Lower leg skin (tissue), 4 donors: ENCODE measurements around the gene SUPT16H. TPM values are rescaled to one million over a fixed set of nuclear protein-coding genes. Genes with fewer than 3 reads are reported as not detected.
"Not testable (repeated sequence)": the region's sequence is repeated elsewhere in the genome, so short reads cannot be mapped to it uniquely, and the experiment has no call there.

Experiments
- DNase-seq, 2 donors: peaks; one replicate each; pipeline ENCODE4 v3.0.0-alpha.2; 2019; ENCODE audit warnings: low spot score in 2 of 2
- H3K4me3 ChIP-seq: fragments of 200-600 bp; sonication (generic); 2 replicates; pipeline ENCODE4 v1.5.1; 2017; ENCODE audit warnings: mild to moderate bottlenecking, low read depth; ENCODE audit not compliant: poor library complexity, severe bottlenecking
- POLR2A ChIP-seq, 2 donors: fragments of 450-650 bp; IDR thresholded peaks; one replicate each; pipeline ENCODE4 v1.6.1; 2016 to 2017; ENCODE audit warnings: antibody characterized with exemption in 2 of 2, mild to moderate bottlenecking in 1 of 2, moderate library complexity in 1 of 2
- WGBS, 2 donors: methylation state at CpG; one replicate each; pipeline ENCODE4 v1.1.5; 2018; 5-methylcytosine and 5-hydroxymethylcytosine counted together
- intact Hi-C: fragments of 100-400 bp; cut with DNase I; formaldehyde crosslinking; loops from one replicate; pipeline ENCODE4 v1.15.0; 2023; ENCODE audit warnings: low total_unique reads
- total RNA-seq, 4 donors: library from RNA; depleted of rRNA; stranded (reverse); fragments of >200 nt; gene quantifications; one replicate each; pipeline ENCODE4 v1.1.0, GENCODE V29; 2016
- TF ChIP-seq, protein P1 (sequence below), 3 donors: fragments of 450-650 bp; IDR thresholded peaks; one replicate each; pipeline ENCODE4 v1.5.1; 2016; ENCODE audit warnings: antibody characterized with exemption in 3 of 3, mild to moderate bottlenecking in 3 of 3, moderate library complexity in 2 of 3

The SUPT16H gene
- total RNA-seq, 4 donors from 2014 or later: 35.7 to 50.3 (median 45.8) TPM

DNA sequence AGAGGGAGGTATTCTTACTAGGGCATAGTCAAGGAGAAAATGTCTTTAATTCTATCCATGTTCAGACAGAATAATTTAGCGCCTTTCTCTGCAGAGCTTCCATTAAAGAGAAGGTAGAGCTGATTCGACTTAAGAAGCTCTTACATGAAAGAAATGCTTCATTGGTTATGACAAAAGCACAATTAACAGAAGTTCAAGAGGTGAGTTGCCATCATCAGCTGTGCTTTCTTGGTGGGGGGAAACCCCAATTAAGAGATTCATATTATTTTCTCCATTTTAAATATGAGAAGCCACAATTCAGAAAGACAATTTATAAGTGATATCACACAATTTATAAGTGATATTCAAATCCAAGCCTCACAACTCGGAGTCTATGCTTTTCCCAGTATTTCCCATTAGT lies 76.2 kb downstream of the SUPT16H start:
- 78 to 84% methylated on average over 3 of the region's 3 CpGs for WGBS, 2 donors
- no peak for TF ChIP-seq POLR2A (IDR thresholded peaks at IDR 0.05)

DNA sequence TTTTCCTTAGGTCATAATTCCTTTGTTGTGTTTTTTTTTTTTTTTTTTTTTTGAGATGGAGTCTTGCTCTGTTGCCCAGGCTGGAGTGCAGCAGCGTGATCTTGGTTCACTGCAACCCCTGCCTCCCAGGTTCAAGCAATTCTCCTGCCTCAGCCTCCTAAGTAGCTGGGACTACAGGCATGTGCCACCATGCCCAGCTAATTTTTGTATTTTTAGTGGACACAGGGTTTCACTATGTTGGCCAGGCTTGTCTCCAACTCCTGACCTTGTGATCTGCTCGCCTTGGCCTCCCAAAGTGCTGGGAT lies 81.0 kb downstream of the SUPT16H start:
- intact Hi-C loops, H3K4me3 ChIP-seq, DNase-seq: not testable (repeated sequence)
- WGBS, 2 donors: 89 to 92% methylated on average over 2 of the region's 2 CpGs

More for the DNA sequence above, 76.2 kb downstream of the SUPT16H start:
- intact Hi-C loops: no loop called here
- DNase-seq: no peak
- H3K4me3 ChIP-seq: no peak overlapping the region

DNA sequence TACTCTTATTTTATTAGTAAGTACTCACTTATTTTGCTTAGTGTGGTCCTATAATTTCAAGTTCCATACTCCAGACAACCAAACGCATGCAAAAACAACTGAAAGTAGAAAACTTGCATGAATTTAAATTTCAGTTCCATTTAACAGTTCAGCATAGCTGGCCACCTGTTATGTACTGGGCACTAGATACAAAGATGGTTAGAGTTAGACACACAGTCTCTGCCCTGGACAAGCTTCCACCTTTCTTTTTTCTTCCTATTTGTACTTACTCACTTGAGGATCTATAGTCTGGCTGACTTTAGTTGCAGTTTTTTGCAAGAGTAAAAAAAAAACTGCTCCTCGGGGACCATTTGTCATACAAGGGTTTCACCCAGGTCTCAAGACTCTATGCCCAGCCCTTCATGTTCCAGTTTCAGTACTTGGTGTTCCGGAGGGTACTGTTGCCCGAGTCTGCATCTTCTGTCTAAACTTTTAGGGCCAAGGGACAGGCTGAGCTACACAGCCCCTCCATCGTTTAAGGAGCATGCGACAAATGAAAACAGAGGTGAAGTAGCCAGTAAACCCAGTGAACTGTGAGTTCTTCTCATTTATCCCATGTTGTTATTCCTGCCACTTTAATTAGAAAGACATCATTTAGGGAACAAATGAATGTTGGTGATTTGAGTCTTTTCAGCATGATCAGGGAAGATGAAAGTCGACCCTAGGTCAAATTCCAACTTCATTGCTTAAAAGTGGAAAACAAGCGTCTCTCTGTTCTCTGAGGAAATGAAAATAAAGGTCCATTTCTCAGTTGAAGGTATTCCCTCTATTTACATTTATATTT lies 81.6 kb downstream of the SUPT16H start:
- TF ChIP-seq POLR2A (IDR thresholded peaks at IDR 0.05): no peak
- TF ChIP-seq, protein P1, sequence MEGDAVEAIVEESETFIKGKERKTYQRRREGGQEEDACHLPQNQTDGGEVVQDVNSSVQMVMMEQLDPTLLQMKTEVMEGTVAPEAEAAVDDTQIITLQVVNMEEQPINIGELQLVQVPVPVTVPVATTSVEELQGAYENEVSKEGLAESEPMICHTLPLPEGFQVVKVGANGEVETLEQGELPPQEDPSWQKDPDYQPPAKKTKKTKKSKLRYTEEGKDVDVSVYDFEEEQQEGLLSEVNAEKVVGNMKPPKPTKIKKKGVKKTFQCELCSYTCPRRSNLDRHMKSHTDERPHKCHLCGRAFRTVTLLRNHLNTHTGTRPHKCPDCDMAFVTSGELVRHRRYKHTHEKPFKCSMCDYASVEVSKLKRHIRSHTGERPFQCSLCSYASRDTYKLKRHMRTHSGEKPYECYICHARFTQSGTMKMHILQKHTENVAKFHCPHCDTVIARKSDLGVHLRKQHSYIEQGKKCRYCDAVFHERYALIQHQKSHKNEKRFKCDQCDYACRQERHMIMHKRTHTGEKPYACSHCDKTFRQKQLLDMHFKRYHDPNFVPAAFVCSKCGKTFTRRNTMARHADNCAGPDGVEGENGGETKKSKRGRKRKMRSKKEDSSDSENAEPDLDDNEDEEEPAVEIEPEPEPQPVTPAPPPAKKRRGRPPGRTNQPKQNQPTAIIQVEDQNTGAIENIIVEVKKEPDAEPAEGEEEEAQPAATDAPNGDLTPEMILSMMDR (IDR thresholded peaks at IDR 0.05): no peak
- WGBS, 2 donors: 77 to 79% methylated on average over 8 of the region's 8 CpGs
- DNase-seq: no peak
- no peak overlapping the region for H3K4me3 ChIP-seq
- intact Hi-C loops: no loop called here

Other genes with a start within 250 kb of the SUPT16H start
- gene OR5AU1, start 228.0 kb downstream of the SUPT16H start, total RNA-seq: under 1 TPM in 1 of 4 donors, not detected in 3; 0.17 TPM
- gene HNRNPC, start 114.6 kb downstream of the SUPT16H start, total RNA-seq: 100 to 1,000 TPM; 312 to 425 (median 376) TPM
- 1 to 10 TPM in 1 of 4 donors, under 1 TPM in 1, not detected in 2; 0.21 to 2.6 TPM for gene RPGRIP1, start 103.9 kb downstream of the SUPT16H start, total RNA-seq
- 10 to 100 TPM; 78.4 to 98.6 (median 97.0) TPM for gene CHD8, start 72.1 kb upstream of the SUPT16H start, total RNA-seq
- gene RAB2B, start 92.9 kb upstream of the SUPT16H start, total RNA-seq: 10 to 100 TPM; 11.3 to 19.9 (median 15.4) TPM
- gene TOX4, start 93.2 kb upstream of the SUPT16H start, total RNA-seq: 10 to 100 TPM; 69.8 to 94.9 (median 75.7) TPM
- gene METTL3, start 127.3 kb upstream of the SUPT16H start, total RNA-seq: 10 to 100 TPM; 33.4 to 60.0 (median 39.8) TPM
- 1 to 10 TPM; 2.2 to 4.8 (median 4.4) TPM for gene SALL2, start 142.3 kb upstream of the SUPT16H start, total RNA-seq
- gene OR10G3, start 196.1 kb upstream of the SUPT16H start, total RNA-seq: not detected